Liver (tissue), 3 donors: ENCODE data around the gene CHIT1.

Experiments used
- ATF3 ChIP-seq: IDR thresholded peaks from 2 replicates; pipeline ENCODE4 v1.6.1; 2016; ENCODE audit warnings: antibody characterized with exemption
- CTCF ChIP-seq: fragments of 150-350 bp; IDR thresholded peaks from 2 replicates; pipeline ENCODE4 v1.5.1; 2017; ENCODE audit warnings: improper control_type of control experiment, low read depth, low read length; ENCODE audit not compliant: missing input control
- EGR1 ChIP-seq, 2 donors: IDR thresholded peaks; 2 replicates each; pipeline ENCODE4 v1.6.1; 2016 to 2018; ENCODE audit warnings: antibody characterized with exemption in 2 of 2, low read depth in 2 of 2
- FOXA1 ChIP-seq: IDR thresholded peaks from 2 replicates; pipeline ENCODE4 v1.6.1; 2016; ENCODE audit warnings: antibody characterized with exemption
- GABPA ChIP-seq, 2 donors: IDR thresholded peaks in 1 of 2; conservative IDR thresholded peaks in 1 of 2; 2 replicates each; pipeline ENCODE4 v1.6.1; 2016; ENCODE audit warnings: antibody characterized with exemption in 2 of 2, mild to moderate bottlenecking in 1 of 2, moderate library complexity in 1 of 2
- JUND ChIP-seq, 2 donors: IDR thresholded peaks; 2 replicates each; pipeline ENCODE4 v1.6.1; 2016; ENCODE audit warnings: antibody characterized with exemption in 2 of 2
- MAX ChIP-seq: IDR thresholded peaks from 2 replicates; pipeline ENCODE4 v1.6.1; 2016; ENCODE audit warnings: antibody characterized with exemption
- RAD21 ChIP-seq, 2 donors: IDR thresholded peaks; 2 replicates each; pipeline ENCODE4 v1.6.1; 2016; ENCODE audit warnings: antibody characterized with exemption in 2 of 2, mild to moderate bottlenecking in 2 of 2
- REST ChIP-seq: IDR thresholded peaks from 2 replicates; pipeline ENCODE4 v1.6.1; 2016; ENCODE audit warnings: antibody characterized with exemption, mild to moderate bottlenecking
- RXRA ChIP-seq, 2 donors: IDR thresholded peaks; 2 replicates each; pipeline ENCODE4 v1.6.1; 2017 to 2018; ENCODE audit warnings: antibody characterized with exemption in 2 of 2, mild to moderate bottlenecking in 1 of 2
- SP1 ChIP-seq: IDR thresholded peaks from 2 replicates; pipeline ENCODE4 v1.6.1; 2018; ENCODE audit warnings: antibody characterized with exemption, mild to moderate bottlenecking
- TAF1 ChIP-seq: conservative IDR thresholded peaks from 2 replicates; pipeline ENCODE4 v1.6.1; 2016; ENCODE audit warnings: antibody characterized with exemption, mild to moderate bottlenecking
- YY1 ChIP-seq: IDR thresholded peaks from 2 replicates; pipeline ENCODE4 v1.6.1; 2016; ENCODE audit warnings: antibody characterized with exemption, mild to moderate bottlenecking
- ZBTB33 ChIP-seq: IDR thresholded peaks from 2 replicates; pipeline ENCODE4 v1.6.1; 2016; ENCODE audit warnings: antibody characterized with exemption
- donor health status: healthy.
- donor health status: healthy.

GRCh38 chr1:203201516-203202205, 27.8 kb downstream of the CHIT1 start:
- TF ChIP-seq CTCF (no peak), GABPA (IDR thresholded peaks at IDR 0.05 in 1 of 2, conservative IDR thresholded peaks at IDR 0.05 in 1 of 2) (no peak), ATF3 (no peak), MAX (no peak), RAD21 (IDR thresholded peaks at IDR 0.05) (no peak), REST (no peak), JUND (IDR thresholded peaks at IDR 0.05) (no peak), TAF1 (no peak), YY1 (no peak), EGR1 (IDR thresholded peaks at IDR 0.05; ENCODE audit: low read depth in 2 of 2) (no peak), RXRA (IDR thresholded peaks at IDR 0.05) (no peak), ZBTB33 (no peak), SP1 (no peak), FOXA1 (no peak)
